GM19467 (cell line): Measurements from ENCODE around the gene RASSF9.

Source experiments
- ATAC-seq: cut with Tn5 transposase; IDR thresholded peaks from one replicate; pipeline ENCODE4 v1.9.1; 2021; ENCODE audit warnings: mild to moderate bottlenecking, moderate library complexity; ENCODE audit not compliant: unreplicated experiment

The RASSF9 gene

GRCh38 chr12:85821759-85822158 is 14.4 kb downstream of the RASSF9 start:
- ATAC-seq = no peak

GRCh38 chr12:85821206-85821605 is 15.0 kb downstream of the RASSF9 start:
- no peak for ATAC-seq

- no peak for ATAC-seq
These were observed 16.1 kb downstream of the RASSF9 start for GRCh38 chr12:85820101-85820500.

- ATAC-seq = no peak
These were observed 21.5 kb downstream of the RASSF9 start for GRCh38 chr12:85814741-85815140.

- no peak for ATAC-seq
These were observed 22.1 kb downstream of the RASSF9 start for GRCh38 chr12:85814071-85814470.

- no peak for ATAC-seq
These were observed 26.7 kb downstream of the RASSF9 start for GRCh38 chr12:85809500-85809899.

GRCh38 chr12:85807730-85808129 is 28.5 kb downstream of the RASSF9 start:
- no peak for ATAC-seq

GRCh38 chr12:85805654-85806053 is 30.6 kb downstream of the RASSF9 start:
- no peak for ATAC-seq

GRCh38 chr12:85804663-85805062 is 31.5 kb downstream of the RASSF9 start:
- ATAC-seq = no peak

GRCh38 chr12:85803923-85804322 is 32.3 kb downstream of the RASSF9 start:
- no peak for ATAC-seq

GRCh38 chr12:85803231-85803630 is 33.0 kb downstream of the RASSF9 start:
- no peak for ATAC-seq

- no peak for ATAC-seq
These were observed 38.1 kb downstream of the RASSF9 start for GRCh38 chr12:85798122-85798521.

GRCh38 chr12:85796001-85796400 is 40.2 kb downstream of the RASSF9 start:
- no peak for ATAC-seq

- no peak for ATAC-seq
These were observed 41.7 kb downstream of the RASSF9 start for GRCh38 chr12:85794531-85794930.

- no peak for ATAC-seq
These were observed 52.0 kb downstream of the RASSF9 start for GRCh38 chr12:85784096-85784720.

GRCh38 chr12:85782711-85783110 is 53.5 kb downstream of the RASSF9 start:
- no peak for ATAC-seq

- ATAC-seq = no peak
These were observed 54.4 kb downstream of the RASSF9 start for GRCh38 chr12:85781766-85782165.

- ATAC-seq = no peak
These were observed 56.4 kb downstream of the RASSF9 start for GRCh38 chr12:85779768-85780167.

- ATAC-seq = no peak
These were observed 61.1 kb downstream of the RASSF9 start for GRCh38 chr12:85775091-85775490.

- ATAC-seq = no peak
These were observed 70.7 kb downstream of the RASSF9 start for GRCh38 chr12:85765453-85765869.

- no peak for ATAC-seq
These were observed 76.6 kb downstream of the RASSF9 start for GRCh38 chr12:85759623-85760022.

GRCh38 chr12:85759091-85759490 is 77.1 kb downstream of the RASSF9 start:
- no peak for ATAC-seq

GRCh38 chr12:85755760-85756159 is 80.4 kb downstream of the RASSF9 start:
- no peak for ATAC-seq
